AG04449 (cell line): Measurements from ENCODE around the gene DHCR24.

Experiments
- CTCF ChIA-PET: fragments of 350-600 bp; formaldehyde crosslinking; extraction: SDS; loops from one replicate; lab custom pipeline; 2021; ENCODE audit warnings: antibody characterized with exemption; lab: Yijun Ruan, JAX
- POLR2A ChIA-PET: fragments of 400-600, 350-600 bp; formaldehyde crosslinking; extraction: SDS; loops from one replicate; lab custom pipeline; 2020; ENCODE audit warnings: antibody characterized with exemption, inconsistent platforms; lab: Yijun Ruan, JAX
- DNase-seq: peaks from one replicate; pipeline ENCODE4 v3.0.0-alpha.2; 2010; ENCODE audit warnings: low read depth, low spot score
- H3K4me3 ChIP-seq: 2 replicates; pipeline ENCODE4 v1.5.1; 2011; ENCODE audit warnings: low read depth, mild to moderate bottlenecking, control low read depth, low read length
- TF ChIP-seq, protein P1 (sequence below): IDR thresholded peaks from one replicate; pipeline ENCODE4 v1.5.1; 2011; ENCODE audit warnings: mild to moderate bottlenecking, moderate library complexity, low read length, control low read depth, inconsistent platforms; ENCODE audit not compliant: insufficient read depth; ENCODE audit errors: missing control alignments

The DHCR24 gene

GRCh38 chr1:54870869-54871268, 16.1 kb downstream of the DHCR24 start:
- POLR2A ChIA-PET = no interaction called here
- TF ChIP-seq, protein P1, sequence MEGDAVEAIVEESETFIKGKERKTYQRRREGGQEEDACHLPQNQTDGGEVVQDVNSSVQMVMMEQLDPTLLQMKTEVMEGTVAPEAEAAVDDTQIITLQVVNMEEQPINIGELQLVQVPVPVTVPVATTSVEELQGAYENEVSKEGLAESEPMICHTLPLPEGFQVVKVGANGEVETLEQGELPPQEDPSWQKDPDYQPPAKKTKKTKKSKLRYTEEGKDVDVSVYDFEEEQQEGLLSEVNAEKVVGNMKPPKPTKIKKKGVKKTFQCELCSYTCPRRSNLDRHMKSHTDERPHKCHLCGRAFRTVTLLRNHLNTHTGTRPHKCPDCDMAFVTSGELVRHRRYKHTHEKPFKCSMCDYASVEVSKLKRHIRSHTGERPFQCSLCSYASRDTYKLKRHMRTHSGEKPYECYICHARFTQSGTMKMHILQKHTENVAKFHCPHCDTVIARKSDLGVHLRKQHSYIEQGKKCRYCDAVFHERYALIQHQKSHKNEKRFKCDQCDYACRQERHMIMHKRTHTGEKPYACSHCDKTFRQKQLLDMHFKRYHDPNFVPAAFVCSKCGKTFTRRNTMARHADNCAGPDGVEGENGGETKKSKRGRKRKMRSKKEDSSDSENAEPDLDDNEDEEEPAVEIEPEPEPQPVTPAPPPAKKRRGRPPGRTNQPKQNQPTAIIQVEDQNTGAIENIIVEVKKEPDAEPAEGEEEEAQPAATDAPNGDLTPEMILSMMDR = no peak
- H3K4me3 ChIP-seq = no peak overlapping the region
- CTCF ChIA-PET = interaction anchor here (1.1 kb wide), 1 partner anchor 12 kb away, joined by 3 read pairs; no protein-coding TSS in a partner anchor
- DNase-seq = no peak

- DNase-seq = no peak
- TF ChIP-seq, protein P1 = no peak
- ChIA-PET POLR2A (no interaction called here), CTCF (no interaction called here)
- no peak overlapping the region for H3K4me3 ChIP-seq
These were observed 17.7 kb downstream of the DHCR24 start for GRCh38 chr1:54869173-54869851.

- H3K4me3 ChIP-seq = no peak overlapping the region
- CTCF ChIA-PET = no interaction called here
- POLR2A ChIA-PET = no interaction called here
- no peak for DNase-seq
- TF ChIP-seq, protein P1 = no peak
These were observed 19.3 kb downstream of the DHCR24 start for GRCh38 chr1:54867717-54868057.

DNA sequence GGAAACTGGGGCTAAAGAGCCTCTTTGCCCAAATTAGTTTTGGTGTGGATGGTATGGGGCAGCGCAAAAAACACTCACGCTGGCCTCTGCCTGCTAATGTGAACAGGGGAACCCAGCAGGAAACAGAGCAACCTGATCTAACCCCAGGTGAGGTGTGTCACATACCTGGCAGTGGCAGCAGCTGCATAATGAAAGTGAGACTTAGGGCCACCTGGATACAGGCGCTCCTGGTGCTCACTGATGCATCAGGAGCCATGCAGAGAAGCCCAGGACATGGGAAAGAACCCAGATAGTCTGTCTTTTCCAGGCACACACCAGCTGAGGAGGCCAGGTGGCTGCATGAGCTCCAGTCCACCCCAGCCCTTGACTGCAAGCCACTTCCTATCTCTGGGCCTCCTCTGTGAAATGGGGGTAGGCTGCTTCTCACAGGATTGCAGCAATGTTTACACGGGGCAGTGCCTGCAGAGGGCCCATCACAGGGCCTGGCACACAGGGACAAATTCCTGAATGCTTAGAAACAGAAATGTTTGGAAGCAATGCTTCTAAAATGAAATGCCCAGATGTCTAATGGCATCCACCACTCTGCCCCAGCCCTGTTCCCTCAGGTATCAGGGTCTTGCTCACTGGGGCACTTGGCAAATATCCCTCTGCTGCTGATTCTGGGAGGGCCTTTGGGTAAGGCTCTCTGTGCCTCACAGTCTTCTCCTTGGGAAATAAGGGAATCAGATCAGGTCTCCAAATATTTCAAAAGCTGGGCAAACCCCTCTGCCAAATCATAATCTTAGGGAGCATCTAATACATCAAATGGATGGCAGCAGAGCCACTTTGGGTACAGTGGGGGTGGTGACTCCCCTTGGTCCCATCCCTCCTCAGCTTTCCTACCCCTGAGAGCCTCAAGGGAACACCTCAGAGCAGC, 19.9 kb downstream of the DHCR24 start:
- POLR2A ChIA-PET = no interaction called here
- CTCF ChIA-PET = no interaction called here
- no peak overlapping the region for H3K4me3 ChIP-seq
- TF ChIP-seq, protein P1 = no peak
- DNase-seq = no peak

DNA sequence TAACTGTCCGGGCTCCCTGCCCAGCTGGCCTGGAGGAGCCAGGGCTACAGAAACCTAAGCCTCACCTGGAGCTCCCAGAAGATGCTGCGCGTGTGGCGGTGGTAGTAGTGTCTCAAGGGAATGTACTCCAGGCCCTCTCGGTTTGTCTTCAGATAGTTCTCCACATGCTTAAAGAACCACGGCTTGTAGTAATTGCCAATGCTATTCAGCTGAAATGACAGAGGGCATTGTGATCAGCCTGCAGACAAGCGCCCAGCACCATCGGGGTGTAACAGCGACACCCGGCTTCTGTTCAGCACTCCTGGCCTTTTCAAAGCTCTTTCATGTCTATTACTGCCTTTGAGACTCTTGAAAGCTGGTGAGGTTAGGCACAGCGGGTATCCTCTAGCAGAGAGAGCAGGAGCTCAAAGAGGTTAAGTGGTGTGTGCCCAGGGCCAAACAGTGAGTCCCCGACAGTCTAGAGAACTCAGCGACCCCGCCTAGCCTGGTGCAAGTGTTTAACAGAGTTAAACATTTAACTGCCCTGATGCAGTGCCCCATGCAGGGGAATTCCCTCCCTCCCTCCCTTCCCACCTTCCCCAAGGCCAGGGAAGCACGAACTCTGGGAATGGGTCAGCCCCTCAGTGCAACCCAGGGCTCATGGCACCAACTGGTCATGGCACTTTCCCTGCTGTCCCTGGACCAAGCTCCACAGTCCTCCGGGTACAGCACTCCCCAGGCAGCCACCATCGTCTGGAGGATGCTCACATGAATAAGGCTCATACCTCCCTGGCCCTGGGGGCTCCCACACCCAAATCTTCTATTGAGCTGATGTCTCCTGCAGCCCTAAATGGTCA, 21.5 kb downstream of the DHCR24 start:
- DNase-seq = no peak
- ChIA-PET CTCF (interaction anchor here (0.7 to 1.3 kb wide), 2 partner anchors 15 to 85 kb away, joined by 3 read pairs; no protein-coding TSS in a partner anchor), POLR2A (no interaction called here)
- H3K4me3 ChIP-seq = no peak overlapping the region
- TF ChIP-seq, protein P1 = no peak
